GM18907 (cell line): ENCODE data around the gene TMSB4X.
"Not testable (repeated sequence)": the region's sequence is repeated elsewhere in the genome, so short reads cannot be mapped to it uniquely, and the experiment has no call there.

Experiments used
- ATAC-seq: cut with Tn5 transposase; IDR thresholded peaks from one replicate; pipeline ENCODE4 v1.9.1; 2021; ENCODE audit warnings: mild to moderate bottlenecking, moderate library complexity; ENCODE audit not compliant: unreplicated experiment

TMSB4X gene

DNA sequence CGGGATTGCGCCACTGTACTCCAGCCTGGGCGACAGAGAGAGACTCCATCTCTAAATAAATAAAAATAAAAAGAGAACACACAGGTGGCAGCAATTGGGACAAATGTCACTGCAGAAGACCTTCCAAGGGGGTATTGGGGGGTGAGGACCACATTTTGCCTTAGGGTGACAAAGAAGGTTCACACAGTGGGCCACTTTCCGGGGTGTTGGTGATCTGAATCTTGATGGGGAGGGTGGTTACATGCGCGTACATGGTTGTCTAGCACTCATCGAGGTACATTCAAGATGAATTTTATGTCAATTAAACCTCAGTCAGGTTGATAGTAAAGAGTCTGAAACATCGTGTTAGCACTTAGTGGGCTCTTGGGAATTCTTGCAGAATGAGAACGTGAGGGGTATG, 20.5 kb upstream of the TMSB4X start:
- no peak for ATAC-seq

DNA sequence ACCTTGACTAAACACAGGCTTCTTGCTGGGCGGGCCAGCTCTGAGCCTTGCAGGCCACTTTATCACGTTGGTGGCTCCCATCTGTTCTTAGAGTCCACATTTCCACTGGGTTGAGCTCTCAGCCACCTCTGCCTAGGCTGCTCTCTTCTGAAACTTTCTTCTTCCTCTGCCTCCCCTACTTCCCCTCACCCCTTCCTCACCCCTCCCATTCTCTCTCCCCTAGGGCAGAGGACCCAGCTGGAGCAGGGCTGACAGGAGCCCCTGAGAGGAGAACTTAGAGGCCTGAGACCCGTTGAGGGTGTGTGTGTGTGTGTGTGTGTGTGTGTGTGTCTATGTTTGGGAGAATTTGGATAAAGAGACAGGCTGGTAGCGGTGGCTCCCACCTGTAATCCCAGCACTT, 19.9 kb upstream of the TMSB4X start:
- no peak for ATAC-seq

DNA sequence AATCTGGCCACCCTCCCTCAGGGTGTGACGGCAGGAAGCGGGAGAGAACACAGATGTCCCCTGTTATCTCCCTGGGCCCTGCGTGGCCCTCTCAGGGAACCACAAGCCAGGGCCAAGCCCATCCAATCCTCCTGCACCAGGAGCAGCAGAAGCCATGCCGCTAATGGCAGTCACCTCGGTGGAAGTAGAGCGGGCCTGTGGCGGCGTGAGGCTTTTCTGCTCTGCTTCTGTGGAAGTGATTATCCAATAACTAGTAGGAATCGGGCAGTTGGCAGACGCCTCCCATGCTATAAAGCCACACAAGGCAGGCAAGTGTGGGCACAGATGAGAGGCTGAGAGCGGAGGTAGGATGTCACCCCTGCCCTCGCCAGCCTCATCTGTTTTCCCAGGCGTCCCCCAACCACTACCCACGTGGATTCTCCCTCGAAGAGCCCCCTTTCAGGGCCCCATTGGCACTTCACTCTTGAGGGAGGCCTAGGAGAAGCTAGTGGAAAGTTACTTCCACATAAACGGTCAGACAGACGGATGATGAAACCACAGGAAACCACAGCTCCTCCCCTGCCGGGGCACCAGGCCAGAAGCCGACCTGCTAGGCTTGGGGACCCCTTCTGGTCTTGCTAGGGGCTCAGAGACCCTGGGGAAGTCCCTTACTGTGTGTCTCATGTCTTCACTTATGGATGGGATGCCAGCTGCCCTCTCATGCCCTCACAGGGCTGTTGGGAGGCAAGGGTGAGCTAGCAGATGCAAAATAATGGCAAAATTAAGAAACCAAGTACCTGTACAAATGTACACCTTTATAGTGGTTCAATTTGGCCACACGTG, 18.8 kb upstream of the TMSB4X start:
- ATAC-seq, result peak; percentile 69

DNA sequence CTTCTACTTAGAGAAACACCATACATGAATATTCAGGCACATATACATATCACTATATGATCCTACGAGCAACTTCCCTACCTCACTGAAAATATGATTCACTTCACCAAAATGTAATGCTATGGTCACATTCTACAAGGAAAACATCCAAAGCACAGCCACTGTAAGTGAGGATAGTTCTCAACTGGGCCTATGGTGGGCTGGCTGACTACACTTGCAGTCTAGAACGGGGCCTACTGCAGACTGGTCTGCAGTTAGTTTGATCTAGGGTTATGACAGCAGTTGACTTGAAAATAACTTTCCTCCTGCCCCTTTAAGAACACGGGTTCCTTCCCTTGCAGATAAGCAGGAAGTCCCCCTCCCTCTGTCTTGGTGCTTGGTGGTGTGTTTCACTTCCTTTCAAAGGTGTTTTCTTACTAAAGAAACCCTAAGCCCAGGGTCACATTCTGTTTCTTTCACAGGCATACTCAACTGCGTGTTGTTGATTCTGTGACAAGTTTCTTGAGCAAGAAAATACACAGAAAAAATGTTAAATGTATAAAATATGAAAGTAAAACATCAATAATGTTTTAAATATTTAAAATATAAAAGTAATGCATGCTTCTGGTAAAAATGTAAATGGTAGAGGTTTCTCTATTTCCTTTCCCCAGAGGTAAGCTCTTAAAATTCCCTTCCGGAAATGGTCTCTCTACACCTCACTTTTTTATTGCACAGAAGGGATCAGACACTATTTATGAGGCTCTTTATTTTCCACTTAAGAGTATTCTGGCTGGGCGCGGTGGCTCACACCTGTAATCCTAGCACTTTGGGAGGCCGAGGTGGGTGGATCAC, 18.0 kb upstream of the TMSB4X start:
- peak; percentile 76 for ATAC-seq

DNA sequence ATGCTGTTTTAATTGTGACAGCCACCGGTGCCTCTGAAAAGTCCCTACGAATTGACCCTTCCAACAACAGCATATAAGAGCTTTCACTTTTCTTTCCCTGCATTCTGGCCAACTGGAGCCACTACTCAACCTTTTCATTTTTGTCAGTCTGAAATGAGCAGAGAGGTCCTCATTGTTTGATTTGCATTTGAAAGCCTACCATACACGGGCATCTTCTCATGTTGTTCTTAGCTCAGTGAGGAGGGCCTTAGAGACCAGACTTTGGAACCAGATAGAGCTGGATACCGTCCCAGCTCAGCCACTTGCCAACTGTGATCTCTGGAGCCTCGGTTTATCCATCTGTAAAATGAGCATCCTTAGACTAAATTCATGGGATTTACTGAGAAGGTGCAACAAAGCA, 16.9 kb upstream of the TMSB4X start:
- ATAC-seq, result no peak

DNA sequence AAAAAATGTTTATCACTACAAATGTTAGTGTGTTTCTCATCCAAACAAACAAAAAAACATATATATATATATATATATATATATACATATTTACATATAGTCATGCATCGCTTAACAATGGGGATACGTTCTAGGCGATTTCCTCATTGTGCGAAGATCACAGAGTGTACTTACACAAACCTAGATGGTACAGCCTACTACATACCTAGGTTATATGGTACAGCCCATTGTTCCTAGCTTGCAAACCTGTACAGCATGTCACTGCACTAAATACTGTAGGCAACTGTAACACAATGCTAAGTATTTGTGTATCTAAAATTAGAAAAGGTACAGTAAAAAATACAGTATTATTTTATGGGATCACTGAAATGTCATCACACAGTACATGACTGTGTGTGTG, 16.4 kb upstream of the TMSB4X start:
- ATAC-seq, result no peak

DNA sequence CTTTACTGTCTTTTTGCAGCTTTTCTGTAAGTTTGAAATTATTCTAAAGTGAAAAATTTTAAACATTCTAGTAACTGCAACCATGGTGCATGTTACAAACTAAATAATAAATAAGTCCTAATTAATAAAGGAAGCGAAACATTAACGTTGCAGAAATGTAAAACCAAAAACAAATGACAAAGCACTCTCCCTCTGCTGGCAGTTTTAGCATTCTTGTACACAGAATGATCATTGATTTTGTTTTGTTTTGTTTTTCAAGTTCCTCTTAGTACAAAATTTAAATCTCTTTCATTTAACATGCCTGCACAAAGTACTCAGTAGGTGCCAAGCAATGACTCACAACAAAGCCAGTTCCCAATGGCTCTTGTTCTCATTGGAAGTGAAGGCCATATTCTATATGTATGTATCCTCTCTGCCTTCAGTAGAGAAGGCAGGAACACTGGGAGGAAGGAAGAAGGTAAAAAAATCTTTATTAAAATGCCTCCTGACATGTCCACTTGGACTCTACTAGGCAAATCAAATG, 13.7 kb upstream of the TMSB4X start:
- ATAC-seq, result no peak

DNA sequence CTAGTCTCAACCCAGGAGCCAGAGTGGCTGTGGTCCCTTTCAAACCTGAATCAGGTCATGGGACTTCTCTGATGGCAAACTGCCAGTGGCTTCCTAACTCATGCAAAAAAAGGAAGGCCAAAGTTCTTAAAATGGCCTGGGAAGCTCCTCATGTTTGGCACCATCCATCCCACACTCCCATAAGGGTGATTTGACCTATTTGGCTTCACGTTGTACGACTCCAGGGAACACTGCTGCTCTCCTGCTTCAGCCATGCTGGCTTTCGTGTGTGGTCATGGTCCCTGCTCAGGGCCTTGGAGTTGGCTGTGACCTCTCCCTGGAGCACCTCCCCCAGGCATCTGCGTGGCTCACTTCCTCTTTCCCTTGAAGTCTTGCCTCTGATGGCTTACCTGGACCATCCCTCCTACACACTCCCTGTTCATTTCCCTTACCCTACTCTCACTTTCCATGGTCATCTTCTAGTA, 12.8 kb upstream of the TMSB4X start:
- no peak for ATAC-seq

DNA sequence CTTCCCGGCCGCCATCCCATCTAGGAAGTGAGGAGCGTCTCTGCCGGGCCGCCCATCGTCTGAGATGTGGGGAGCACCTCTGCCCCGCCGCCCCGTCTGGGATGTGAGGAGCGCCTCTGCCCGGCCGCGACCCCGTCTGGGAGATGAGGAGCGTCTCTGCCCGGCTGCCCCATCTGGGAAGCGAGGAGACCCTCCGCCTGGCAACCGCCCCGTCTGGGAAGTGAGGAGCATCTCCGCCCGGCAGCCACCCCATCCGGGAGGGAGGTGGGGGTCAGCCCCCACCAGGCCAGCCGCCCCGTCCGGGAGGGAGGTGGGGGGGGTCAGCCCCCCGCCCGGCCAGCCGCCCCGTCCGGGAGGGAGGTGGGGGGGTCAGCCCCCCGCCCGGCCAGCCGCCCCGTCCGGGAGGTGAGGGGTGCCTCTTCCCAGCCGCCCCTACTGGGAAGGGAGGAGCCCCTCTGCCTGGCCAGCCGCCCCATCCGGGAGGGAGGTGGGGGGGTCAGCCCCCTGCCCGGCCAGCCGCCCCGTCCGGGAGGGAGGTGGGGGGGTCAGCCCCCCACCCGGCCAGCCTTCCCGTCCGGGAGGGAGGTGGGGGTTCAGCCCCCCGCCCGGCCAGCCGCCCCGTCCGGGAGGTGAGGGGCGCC, 11.6 kb upstream of the TMSB4X start:
- not testable (repeated sequence) for ATAC-seq

DNA sequence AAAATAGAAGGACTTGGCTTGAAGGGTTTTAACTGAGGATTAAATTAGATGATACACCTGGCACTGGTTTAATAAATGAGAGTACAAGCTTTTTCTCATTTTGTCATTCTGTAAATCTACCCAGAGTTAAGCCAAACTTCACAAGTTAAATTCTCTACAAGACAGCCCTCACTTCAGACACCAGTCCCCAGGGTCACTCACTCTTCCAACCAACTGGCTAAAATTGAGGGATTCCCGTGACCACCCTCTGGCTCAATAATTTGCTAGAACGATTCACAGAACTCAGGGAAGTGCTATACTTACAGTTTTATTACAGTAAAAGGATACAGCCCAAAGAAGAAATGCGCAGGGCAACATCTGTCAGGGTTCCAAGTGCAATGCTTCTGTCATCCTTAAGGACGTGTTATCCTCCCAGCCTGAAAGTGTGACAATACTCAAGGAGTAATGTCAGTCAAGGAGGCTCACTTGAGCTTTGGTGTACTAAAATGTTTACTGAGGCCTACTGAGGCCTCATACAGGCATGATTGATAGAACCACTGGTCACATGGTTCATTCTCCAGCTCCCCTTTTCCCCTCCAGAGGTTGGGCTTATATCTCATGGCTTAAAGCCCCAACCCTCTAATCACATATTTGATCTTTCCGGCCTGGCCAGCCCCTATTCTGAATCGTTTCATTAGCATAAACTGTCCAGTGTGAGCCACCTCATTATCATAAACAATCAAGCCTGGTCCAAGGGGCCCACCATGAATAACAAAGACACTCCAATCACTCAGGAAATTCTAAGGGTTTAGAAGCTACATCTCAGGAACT, 9.6 kb upstream of the TMSB4X start:
- no peak for ATAC-seq

DNA sequence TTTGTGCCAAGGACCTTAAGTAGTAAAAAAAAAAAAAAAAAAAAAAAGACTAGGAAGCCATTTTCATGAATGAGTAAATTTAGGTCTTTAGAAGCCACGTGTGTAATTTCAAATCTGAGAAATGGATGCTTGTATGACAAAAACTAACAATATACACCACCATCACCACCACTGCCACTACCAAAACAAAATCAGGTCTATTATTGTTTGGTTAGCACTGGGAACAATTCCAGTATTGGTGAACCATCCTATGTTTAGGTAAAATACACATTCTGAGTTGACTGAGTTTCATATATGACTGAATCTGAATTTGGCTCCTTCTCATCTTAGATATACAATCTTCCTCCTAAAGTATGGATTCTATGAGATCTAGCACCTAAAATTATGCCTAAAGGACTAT, 8.8 kb upstream of the TMSB4X start:
- no peak for ATAC-seq

DNA sequence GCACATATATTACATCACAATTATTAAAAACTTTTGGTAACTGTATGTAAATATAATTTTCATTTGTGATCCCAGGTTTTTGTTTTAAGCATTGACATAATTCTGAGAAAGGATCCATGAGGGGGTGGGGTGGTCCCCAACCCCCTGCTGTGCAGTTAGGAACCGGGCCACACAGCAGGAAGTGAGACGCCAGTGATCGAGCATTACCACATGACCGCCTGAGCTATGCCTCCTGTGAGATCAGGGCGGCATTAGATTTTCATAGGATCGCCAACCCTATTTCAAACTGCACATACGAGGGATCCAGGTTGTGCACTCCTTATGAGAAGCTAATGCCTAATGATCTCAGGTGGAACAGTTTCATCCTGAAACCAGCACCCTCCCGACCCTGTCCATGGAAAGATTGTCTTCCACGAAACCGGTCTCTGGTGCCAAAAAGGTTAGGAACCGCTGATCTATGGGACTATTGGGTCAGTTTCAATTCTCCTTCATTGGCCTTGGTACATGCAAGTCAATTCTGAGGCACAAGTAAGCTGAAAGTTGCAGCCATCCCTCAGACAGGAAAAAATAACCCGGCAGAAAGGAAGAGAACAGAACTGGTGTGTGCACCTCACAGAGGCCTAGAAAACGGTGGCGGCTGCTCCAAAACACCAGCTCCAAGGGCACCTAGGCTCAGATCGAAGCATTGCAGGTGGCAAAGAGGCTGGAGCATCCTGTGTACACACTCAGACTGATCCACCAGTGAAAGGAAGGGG, 7.0 kb upstream of the TMSB4X start:
- no peak for ATAC-seq

DNA sequence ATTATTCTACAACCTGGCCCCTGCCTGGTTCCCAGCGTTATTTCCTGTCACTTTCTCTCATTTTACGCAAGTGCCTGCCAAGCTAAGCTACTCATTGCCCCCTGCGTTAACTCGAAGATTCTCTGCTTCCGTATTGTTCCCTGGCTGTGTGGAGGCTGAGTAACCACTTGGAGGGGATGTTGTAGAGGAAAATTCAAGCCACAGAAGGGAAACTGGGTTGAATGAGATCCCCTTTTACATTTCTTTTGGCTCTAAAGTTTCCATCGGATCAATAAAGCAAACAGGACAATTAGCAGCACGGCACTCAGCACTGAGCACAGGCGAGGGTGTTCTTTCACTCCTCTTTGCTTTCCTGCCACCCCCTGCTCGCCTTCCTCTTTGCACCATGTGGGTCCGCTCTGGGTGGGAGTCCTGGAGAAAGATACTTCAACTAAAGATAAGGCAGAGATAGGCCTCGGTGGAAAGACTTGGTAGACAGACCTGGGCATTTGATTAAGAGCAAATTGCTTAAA, 4.2 kb upstream of the TMSB4X start:
- peak; percentile 21 for ATAC-seq

DNA sequence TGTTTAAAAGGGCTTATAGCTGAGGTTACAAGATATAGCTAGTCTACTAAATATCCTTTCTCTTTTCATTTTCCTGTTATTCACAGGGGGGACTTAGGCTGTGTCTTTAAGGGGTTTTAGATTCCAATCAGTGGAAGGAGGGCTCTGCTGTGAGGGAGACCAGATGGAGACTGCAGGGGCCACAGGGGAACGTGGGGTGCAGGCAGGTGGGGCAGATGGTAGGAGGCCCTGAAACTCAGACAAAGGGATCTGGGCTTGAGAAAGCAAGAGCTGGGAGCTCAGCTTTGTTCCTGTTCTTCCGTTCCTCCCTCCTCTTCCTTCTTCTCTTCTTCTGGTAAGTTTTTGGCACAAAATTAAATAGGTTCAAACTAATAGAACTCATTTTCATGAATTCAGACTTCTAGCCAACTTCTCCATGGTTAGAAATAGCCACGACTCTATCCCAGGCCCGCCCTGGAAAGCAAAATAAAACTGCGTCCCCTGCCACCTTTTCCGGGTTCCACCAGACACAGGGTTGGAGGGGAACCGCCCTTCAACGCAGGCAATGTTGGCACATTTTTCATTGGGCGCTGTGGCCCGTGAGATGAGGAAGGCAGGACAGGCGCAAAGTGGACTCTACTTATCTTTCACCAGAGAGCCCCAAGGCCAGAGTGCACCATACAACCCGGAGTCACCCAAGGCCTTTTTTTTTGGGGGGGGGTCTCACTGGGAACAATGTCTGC, 3.5 kb upstream of the TMSB4X start:
- ATAC-seq, result no peak

DNA sequence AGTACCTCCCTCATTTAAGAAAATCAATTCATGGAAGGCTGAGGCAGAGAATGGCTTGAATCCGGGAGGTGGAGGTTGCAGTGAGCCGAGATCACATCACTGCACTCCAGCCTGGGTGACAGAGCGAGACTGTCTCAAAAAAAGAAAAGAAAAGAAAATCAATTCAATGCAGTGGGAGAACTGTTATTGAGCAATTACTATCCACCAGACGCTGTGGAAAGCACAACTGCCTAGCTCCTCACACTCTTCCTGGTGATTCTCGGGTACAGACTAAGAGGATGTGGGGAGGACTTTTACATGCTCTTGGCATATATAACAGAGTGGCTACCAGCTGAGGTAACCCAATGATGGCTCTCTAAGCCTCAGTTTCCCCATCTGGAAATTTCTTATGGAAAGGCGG, 2.7 kb upstream of the TMSB4X start:
- no peak for ATAC-seq

DNA sequence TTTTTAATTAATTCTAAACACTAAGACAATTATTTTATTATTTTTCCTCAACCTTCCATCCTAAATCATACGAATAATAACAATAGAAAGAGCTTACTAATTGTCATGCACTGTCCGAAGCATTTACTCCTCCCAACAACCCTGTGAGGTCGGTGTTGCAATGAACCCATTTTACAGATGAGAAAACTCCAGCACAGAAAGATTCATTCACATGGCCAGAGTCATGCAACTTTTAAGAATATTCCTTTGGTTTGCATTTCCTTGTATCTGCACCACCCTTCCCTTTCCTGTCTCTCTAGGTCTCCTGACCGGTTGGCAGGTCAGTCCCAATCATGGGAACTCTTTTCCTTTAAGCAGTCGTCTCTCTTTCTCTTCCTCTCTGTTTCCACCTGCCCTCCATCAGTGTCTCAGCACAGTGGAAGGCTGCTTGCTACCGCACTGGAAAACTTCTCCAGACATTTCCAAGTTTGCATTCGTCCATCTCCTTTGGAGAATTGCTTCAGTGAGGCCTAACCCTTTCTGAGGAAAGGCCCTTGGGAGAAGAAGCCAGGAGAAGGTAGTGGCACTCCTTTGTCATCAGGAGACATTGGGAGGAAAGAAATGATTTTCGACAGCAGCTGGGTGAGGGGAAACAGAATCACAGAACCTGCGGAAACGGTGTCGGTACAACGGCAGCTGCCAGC, 1.9 kb upstream of the TMSB4X start:
- no peak for ATAC-seq

DNA sequence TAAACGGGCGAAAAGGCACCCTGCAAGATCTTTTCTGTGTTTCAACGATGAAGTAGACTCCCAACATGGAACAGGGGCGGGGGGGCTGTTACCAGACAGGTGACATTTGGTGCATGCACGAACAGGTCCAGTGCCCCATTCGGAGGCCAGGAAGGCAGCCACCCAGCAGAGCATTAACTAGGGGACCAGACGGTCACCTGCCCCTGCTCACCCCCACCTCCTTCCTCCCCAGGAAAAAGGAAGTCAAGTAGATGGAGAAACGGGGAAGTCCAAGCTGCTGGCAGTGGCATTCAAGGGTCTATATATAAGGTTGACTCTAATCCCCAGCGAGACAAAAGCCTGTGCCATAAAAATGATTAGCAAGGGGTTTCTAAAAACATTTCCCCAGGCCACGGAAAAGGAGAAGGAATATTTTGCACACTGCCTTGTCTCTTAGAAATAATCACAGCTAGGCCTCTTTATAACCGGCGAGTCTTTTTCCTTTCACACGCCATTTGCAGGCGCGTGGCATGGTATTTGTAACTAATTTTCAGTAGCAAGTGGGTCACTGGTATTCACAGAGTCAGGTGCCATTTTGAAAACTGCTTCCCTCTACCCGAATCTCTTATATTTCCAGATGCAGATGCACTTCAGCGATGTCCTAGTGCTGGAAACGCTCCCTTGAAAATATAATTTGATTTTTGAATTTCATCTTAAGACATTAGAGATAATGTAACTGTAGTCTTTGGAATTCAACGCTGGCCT, 1.2 kb upstream of the TMSB4X start:
- no peak for ATAC-seq
